Measurements from ENCODE around the gene RYR2. TPM values are rescaled to one million over a fixed set of nuclear protein-coding genes. Genes with fewer than 3 reads are reported as not detected.

The RYR2 gene
- total and polyA plus RNA-seq, 2 donors (not counting 1 experiment from before 2014, with no cell fraction given): not detected

DNA sequence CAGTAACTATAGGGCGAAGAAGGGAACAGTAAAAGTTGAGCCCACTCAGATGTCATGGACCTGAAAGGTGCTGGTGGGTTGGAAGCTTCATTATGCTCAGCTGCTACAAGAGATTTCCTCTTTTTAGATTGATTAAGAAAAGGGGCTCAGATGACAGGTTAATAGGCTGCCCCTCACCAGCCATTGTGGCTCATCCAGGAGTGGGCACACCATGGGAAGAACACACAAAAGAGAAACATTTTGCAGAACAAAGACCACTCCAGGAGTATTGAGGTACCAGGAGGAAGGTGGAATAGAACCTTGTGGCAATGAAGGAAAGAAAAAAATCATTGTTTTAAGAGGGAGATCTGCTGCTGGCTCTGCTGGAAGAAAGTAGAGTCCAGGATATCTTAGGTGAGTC is 205.5 kb downstream of the RYR2 start:
- CTCF ChIA-PET: no interaction called here
- Mint-ChIP-seq H3K27me3 (no peaks in the 10 kb centered on the region), H3K4me1 (no peaks in the 10 kb centered on the region), H3K27ac (no peak overlapping the region), H3K9me3 (ENCODE audit: insufficient read depth) (no peaks in the 10 kb centered on the region), H3K4me3 (no peak overlapping the region)
- Histone ChIP-seq H3K9me3 (ENCODE audit: control extremely low read depth in 1 of 3, control insufficient read depth in 2 of 3, insufficient read depth in 1 of 3, low read length in 2 of 3) (peaks cover 0 to 7% (median 0%) of the 10 kb centered on the region in 3 donors), H3K27ac (ENCODE audit: low read length in 2 of 2) (no peak overlapping the region), H3K9ac (ENCODE audit: low read length) (no peak overlapping the region), H3K79me2 (ENCODE audit: control insufficient read depth, insufficient read depth, low read length) (no peaks in the 10 kb centered on the region), H3K4me3 (ENCODE audit: control extremely low read depth in 1 of 5, extremely low read depth in 1 of 5, insufficient read depth in 1 of 5, low read depth in 2 of 5, low read length in 4 of 5) (no peak overlapping the region), H3K36me3 (replicated peaks in 1 of 2; ENCODE audit: control extremely low read depth in 1 of 2, control insufficient read depth in 1 of 2, extremely low read depth in 1 of 2, insufficient read depth in 2 of 2, low read length in 1 of 2) (no peaks in the 10 kb centered on the region), H4K20me1 (ENCODE audit: control insufficient read depth, insufficient read depth, low read length, poor library complexity, severe bottlenecking) (no peaks in the 10 kb centered on the region), H3K4me2 (replicated peaks; ENCODE audit: low read depth, low read length, poor library complexity, severe bottlenecking) (no peak overlapping the region), H3K27me3 (replicated peaks in 1 of 4; ENCODE audit: control extremely low read depth in 1 of 4, control insufficient read depth in 3 of 4, insufficient read depth in 4 of 4, low read length in 3 of 4) (no peaks in the 10 kb centered on the region), H2AFZ (ENCODE audit: insufficient read depth, low read depth, low read length, poor library complexity, severe bottlenecking) (no peak overlapping the region), H3K4me1 (ENCODE audit: control insufficient read depth in 2 of 2, insufficient read depth in 2 of 2, low read length in 2 of 2) (no peaks in the 10 kb centered on the region)
- POLR2A ChIA-PET: no interaction called here
- no peak for ATAC-seq (ENCODE audit: low read depth)
- no peak for TF ChIP-seq EZH2 (IDR thresholded peaks at IDR 0.05; ENCODE audit: borderline replicate concordance, insufficient read depth, low read depth, low read length, poor library complexity, severe bottlenecking)
- TF ChIP-seq, protein P1, sequence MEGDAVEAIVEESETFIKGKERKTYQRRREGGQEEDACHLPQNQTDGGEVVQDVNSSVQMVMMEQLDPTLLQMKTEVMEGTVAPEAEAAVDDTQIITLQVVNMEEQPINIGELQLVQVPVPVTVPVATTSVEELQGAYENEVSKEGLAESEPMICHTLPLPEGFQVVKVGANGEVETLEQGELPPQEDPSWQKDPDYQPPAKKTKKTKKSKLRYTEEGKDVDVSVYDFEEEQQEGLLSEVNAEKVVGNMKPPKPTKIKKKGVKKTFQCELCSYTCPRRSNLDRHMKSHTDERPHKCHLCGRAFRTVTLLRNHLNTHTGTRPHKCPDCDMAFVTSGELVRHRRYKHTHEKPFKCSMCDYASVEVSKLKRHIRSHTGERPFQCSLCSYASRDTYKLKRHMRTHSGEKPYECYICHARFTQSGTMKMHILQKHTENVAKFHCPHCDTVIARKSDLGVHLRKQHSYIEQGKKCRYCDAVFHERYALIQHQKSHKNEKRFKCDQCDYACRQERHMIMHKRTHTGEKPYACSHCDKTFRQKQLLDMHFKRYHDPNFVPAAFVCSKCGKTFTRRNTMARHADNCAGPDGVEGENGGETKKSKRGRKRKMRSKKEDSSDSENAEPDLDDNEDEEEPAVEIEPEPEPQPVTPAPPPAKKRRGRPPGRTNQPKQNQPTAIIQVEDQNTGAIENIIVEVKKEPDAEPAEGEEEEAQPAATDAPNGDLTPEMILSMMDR (IDR thresholded peaks at IDR 0.05): no peak
- DNase-seq: no peak
- intact Hi-C loops (cut with micrococcal nuclease): no loop called here
- WGBS (ENCODE audit: insufficient coverage): no CpG with 5 or more reads among the region's 1 CpG

DNA sequence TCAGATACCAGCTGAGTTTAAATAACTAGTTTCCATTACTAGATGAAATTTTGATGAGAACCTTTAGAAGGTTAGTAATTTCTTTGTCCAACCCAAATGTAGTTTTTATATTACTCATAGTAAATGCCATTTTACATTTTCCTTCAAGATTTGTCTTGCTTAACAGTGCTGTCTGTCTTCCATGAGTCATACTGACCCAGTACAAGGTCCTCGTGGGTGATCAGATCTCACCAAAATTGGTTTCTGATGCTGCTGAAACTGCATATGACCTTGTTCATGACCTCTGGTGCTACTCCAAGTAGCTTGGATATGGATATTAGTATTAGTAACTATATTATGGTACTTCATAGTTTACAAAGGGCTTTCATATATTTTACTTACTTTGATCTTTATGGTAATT is 207.1 kb downstream of the RYR2 start:
- Mint-ChIP-seq H3K27me3 (no peaks in the 10 kb centered on the region), H3K4me3 (no peak overlapping the region), H3K9me3 (ENCODE audit: insufficient read depth) (no peaks in the 10 kb centered on the region), H3K4me1 (no peaks in the 10 kb centered on the region), H3K27ac (no peak overlapping the region)
- ChIA-PET POLR2A (no interaction called here), CTCF (no interaction called here)
- intact Hi-C loops (cut with micrococcal nuclease): no loop called here
- Histone ChIP-seq H3K9ac (ENCODE audit: low read length) (no peak overlapping the region), H3K9me3 (ENCODE audit: control extremely low read depth in 1 of 3, control insufficient read depth in 2 of 3, insufficient read depth in 1 of 3, low read length in 2 of 3) (peaks cover 0 to 3% (median 0%) of the 10 kb centered on the region in 3 donors), H3K27me3 (replicated peaks in 1 of 4; ENCODE audit: control extremely low read depth in 1 of 4, control insufficient read depth in 3 of 4, insufficient read depth in 4 of 4, low read length in 3 of 4) (no peaks in the 10 kb centered on the region), H3K27ac (ENCODE audit: low read length in 2 of 2) (no peak overlapping the region), H3K4me3 (ENCODE audit: control extremely low read depth in 1 of 5, extremely low read depth in 1 of 5, insufficient read depth in 1 of 5, low read depth in 2 of 5, low read length in 4 of 5) (no peak overlapping the region), H3K36me3 (replicated peaks in 1 of 2; ENCODE audit: control extremely low read depth in 1 of 2, control insufficient read depth in 1 of 2, extremely low read depth in 1 of 2, insufficient read depth in 2 of 2, low read length in 1 of 2) (no peaks in the 10 kb centered on the region), H3K4me1 (ENCODE audit: control insufficient read depth in 2 of 2, insufficient read depth in 2 of 2, low read length in 2 of 2) (no peaks in the 10 kb centered on the region), H3K4me2 (replicated peaks; ENCODE audit: low read depth, low read length, poor library complexity, severe bottlenecking) (no peak overlapping the region), H3K79me2 (ENCODE audit: control insufficient read depth, insufficient read depth, low read length) (no peaks in the 10 kb centered on the region), H2AFZ (ENCODE audit: insufficient read depth, low read depth, low read length, poor library complexity, severe bottlenecking) (no peak overlapping the region), H4K20me1 (ENCODE audit: control insufficient read depth, insufficient read depth, low read length, poor library complexity, severe bottlenecking) (no peaks in the 10 kb centered on the region)
- DNase-seq (no peak), ATAC-seq (ENCODE audit: low read depth) (no peak)
- TF ChIP-seq EZH2 (IDR thresholded peaks at IDR 0.05; ENCODE audit: borderline replicate concordance, insufficient read depth, low read depth, low read length, poor library complexity, severe bottlenecking): no peak
- TF ChIP-seq, protein P1 (IDR thresholded peaks at IDR 0.05): no peak
- WGBS (ENCODE audit: insufficient coverage): no CpG with 5 or more reads among the region's 1 CpG
